GM19372 (cell line): ENCODE data around the gene MRPL43.

ENCODE experiments used
- ATAC-seq: cut with Tn5 transposase; IDR thresholded peaks from one replicate; pipeline ENCODE4 v1.9.1; 2021; ENCODE audit warnings: mild to moderate bottlenecking, low read depth, moderate library complexity; ENCODE audit not compliant: unreplicated experiment

Gene MRPL43

GRCh38 chr10:101020427-101021075 lies 33.3 kb upstream of the MRPL43 start:
- ATAC-seq, result no peak

- ATAC-seq, result no peak
Measured at GRCh38 chr10:101019440-101019703, 32.1 kb upstream of the MRPL43 start.

GRCh38 chr10:101018600-101019439 lies 31.5 kb upstream of the MRPL43 start:
- ATAC-seq, result no peak

GRCh38 chr10:101018118-101018599 lies 30.9 kb upstream of the MRPL43 start:
- ATAC-seq, result no peak

- ATAC-seq, result no peak
Measured at GRCh38 chr10:101016814-101017213, 29.5 kb upstream of the MRPL43 start.

GRCh38 chr10:101015582-101015973 lies 28.3 kb upstream of the MRPL43 start:
- no peak for ATAC-seq

GRCh38 chr10:101014966-101015581 lies 27.8 kb upstream of the MRPL43 start:
- no peak for ATAC-seq

GRCh38 chr10:101014230-101014884 lies 27.1 kb upstream of the MRPL43 start:
- peak; percentile 48 for ATAC-seq

GRCh38 chr10:101013365-101013825 lies 26.1 kb upstream of the MRPL43 start:
- ATAC-seq, result no peak

- peak; percentile 76 for ATAC-seq
Measured at GRCh38 chr10:101012525-101013364, 25.4 kb upstream of the MRPL43 start.

GRCh38 chr10:101011517-101012423 lies 24.5 kb upstream of the MRPL43 start:
- ATAC-seq, result no peak

- no peak for ATAC-seq
Measured at GRCh38 chr10:101010329-101010728, 23.0 kb upstream of the MRPL43 start.

- no peak for ATAC-seq
Measured at GRCh38 chr10:101008823-101009423, 21.6 kb upstream of the MRPL43 start.

- ATAC-seq, result no peak
Measured at GRCh38 chr10:101007915-101008822, 20.9 kb upstream of the MRPL43 start.

- no peak for ATAC-seq
Measured at GRCh38 chr10:101007099-101007711, 19.9 kb upstream of the MRPL43 start.

- no peak for ATAC-seq
Measured at GRCh38 chr10:101006593-101007098, 19.3 kb upstream of the MRPL43 start.
